NOMO-1 (cell line): ENCODE data around the gene CCK.
"Not testable (repeated sequence)": the region's sequence is repeated elsewhere in the genome, so short reads cannot be mapped to it uniquely, and the experiment has no call there.

Experiments used
- DNase-seq, 2 experiments: peaks; one replicate each; lab custom pipeline; 2025; ENCODE audit not compliant: unreplicated experiment in 2 of 2; lab: John Stamatoyannopoulos, UW

Gene CCK, protein sequence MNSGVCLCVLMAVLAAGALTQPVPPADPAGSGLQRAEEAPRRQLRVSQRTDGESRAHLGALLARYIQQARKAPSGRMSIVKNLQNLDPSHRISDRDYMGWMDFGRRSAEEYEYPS

DNA sequence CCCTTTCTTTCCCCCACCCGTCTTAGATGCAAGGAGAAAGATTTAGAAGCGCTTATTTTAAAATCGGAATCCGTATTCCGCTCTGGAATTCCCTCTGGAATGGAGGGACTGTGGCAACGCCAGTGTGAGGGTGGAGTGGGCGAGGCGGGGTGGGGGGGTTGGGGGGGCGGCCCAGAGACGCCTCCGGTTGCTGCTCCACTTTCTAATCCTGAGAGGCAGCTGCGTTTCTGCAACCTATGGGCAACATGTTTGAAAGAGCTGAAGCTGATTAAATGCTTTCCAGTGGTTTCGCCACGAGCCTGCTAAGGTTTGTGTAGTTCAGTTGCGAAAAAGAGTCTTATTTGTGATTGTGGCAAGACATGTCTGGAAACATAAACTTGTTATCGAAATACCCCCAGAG lies at the start of gene CCK:
Gene CCK (minus strand): TSS at position 101 of the 400 bp plus-strand sequence. CDS start 2,555 bp downstream, outside the sequence.
- DNase-seq, result no peak

DNA sequence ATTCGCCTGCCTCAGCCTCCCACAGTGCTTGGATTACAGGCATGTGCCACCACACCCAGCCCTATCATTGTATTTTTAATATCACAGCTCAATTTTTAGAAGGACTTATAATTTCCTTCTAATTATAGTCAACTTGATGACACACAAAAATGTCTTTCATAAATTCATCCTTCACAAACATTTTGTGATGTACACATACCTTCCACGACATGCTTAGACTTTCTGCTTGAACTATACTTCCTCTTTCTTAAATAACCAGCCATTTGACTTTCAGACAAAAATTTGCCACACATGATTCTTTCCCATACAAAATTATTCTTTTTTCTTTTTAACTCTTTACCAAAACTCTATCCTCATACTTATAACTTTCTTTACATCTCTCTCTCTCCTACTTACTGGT lies 48.4 kb upstream of the CCK start:
- DNase-seq, result peak in 1 of 2 experiments; percentile 2

DNA sequence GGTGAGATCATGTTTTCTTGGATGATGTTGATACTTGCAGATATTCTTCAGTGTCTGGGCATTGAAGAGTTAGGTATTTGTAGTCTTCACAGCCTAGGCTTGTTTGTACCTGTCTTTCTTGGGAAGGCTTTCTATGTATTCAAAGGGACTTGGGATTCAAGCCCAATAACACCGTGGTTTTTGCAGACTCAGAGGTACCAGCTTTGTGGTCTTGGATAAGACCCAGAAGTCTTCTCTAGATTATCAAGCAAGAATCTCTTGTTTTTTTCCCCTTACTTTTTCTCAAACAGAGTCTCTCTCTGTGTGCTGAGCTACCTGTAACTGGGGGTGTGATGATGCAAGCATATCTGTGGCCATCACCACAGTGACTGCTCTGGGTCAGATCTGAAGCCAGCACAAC lies 42.7 kb upstream of the CCK start:
- no peak for DNase-seq

DNA sequence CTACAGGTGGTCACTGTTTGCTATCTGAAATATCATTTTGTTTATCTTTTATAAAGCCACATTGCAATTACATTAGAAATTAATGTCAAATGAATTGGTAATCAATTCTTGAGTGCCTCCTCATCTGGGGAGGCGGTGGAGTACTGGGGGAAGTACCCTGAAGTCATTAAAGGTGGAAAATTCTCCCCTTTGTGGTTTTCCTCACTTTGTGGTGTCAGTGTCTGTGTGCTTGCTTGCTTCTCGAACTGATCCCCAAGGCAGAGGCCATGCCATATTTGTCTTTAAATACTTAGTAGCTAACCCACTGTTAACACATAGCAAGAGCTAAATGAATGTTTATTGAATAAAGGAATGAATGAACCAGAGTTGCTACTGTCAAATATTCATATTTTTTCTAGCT lies 40.5 kb upstream of the CCK start:
- no peak for DNase-seq

DNA sequence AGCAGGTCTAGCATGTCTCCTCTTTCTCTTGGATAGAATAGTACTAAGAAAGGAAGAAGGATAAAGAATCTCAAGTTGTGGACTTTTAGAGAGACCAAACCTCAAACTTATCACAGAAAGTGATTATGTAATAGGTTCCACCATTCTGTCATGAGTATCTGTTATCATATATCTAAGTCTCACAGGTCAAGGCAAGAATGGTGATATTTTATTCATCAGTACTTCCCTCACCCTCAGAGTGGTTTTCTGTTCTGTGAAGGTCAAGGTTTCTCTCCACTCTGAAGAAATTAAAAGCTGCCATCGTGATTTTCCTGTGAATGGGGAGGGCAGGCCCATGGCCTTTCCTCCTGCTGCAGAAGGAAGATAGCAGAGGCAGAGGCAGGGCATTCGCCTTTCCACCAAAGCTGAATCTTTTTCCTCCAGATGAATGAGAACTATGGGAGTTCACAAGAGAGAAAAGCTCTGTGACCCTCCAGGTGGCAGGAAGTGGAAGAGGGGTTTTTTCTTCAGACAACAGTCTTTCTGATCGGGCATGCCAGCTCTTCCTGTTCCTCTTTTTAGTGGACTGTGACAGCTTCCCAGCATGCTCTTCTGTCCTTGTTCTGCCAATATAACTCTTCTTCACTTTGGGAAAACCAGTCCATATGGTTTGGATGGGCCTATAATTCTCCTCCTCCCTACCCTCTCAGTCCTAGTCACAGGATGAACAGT lies 37.1 kb upstream of the CCK start:
- DNase-seq, result no peak

DNA sequence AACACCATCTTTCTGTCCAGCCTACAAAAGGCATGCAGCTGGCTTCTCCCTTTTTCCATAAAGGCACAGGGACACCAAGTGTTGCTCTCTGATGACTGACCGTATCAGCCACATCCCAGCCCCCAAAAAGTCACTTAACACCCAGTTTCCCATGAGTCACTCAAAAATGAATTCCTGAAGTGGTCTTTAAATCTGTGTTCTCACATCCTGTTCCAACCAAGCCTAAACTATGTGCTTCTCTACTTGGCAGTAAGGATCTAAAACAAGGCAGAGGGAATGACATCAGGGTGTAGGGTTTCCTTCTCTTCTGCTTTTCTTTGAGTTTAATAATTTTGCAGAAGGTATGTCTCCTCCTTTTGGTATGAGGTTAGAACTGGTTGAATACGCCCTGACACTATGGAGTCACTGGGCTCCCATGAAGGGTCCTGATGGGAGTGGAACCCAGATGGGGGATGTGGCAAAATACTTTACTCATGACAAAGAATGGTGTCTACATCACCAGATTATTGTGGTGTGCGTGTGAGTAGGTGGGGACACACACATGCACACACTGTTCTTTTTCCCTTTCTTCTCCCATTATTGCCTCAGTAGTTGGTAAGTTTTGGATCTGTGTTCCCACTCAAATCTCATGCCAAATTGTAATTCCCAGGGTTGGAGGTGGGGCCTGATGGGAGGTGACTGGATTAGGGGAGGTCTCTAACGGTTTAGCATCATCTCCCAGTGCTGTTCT lies 35.6 kb upstream of the CCK start:
- DNase-seq, result no peak

DNA sequence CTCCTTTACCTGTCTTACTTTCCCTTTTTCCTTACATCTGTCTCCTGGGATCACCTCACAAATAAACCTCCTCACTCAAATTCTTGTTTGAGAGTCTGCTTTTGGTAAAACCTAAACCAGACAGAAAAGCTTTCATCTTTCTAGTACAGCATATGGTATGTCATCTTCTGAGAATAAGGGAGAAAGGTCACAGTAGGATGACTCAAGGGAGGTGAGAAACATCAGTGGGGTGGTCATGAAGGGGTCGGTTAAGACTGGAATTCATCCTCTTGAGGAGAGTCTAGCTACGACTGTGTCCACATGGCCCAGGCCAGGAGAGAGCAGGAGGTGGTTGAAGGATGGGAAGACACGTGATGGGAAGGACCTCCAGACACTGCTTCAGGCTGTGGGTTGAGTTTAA lies 34.8 kb upstream of the CCK start:
- no peak for DNase-seq

DNA sequence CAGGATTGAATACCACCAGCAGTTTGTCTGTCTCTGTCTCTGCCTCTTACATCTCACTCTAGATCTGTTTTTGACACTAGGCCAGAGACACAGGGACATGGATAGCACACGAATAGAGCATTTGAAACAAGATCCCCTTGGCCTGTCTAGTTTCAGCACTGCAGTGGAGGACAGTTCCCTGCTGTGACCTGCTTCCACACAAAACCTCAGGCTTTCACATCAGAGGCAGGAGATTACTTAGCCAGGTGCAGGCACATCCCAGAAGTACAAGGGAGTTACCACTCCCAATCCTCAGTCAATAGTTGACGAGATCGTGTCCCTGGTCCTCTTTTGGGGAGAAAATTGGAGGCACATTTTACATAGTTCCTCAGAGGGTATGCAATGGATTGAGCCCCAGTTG lies 34.0 kb upstream of the CCK start:
- no peak for DNase-seq

DNA sequence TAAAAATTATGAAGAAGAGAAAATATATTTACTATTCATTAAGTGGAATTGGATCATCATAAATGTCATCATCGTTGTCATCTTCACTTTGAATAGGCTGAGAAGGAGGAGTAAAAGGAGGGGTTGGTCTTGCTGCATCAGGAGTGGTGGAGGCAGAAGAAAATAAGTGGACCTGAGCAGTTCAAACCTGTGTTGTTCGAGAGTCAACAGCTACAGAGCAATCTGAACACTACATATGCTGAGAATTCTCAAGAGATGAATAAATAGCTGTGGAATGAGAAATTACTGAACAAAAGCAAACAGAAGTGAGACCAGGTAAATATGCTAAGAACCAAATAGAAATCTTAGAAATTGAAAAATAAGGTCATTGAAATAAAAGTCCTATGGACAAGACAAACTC lies 32.3 kb upstream of the CCK start:
- no peak for DNase-seq

DNA sequence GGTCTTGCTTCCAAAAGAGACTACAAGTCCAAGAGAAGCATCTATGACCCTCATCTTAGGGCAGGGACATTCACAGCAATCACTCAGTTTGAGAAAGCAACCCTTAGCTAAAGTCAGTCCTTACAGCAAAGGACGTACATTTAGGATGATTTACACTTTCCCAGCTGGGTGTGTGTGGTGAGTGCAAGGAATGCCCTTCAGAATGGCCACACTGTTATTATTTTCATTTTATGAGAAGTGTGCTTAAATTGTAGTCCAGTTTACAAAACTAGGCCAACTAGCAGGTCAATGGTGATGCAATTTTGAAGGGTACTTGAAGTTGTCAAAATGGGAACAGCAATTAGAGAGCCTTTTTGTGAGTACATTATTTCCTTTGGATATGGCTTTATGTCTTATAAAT lies 26.0 kb upstream of the CCK start:
- no peak for DNase-seq

DNA sequence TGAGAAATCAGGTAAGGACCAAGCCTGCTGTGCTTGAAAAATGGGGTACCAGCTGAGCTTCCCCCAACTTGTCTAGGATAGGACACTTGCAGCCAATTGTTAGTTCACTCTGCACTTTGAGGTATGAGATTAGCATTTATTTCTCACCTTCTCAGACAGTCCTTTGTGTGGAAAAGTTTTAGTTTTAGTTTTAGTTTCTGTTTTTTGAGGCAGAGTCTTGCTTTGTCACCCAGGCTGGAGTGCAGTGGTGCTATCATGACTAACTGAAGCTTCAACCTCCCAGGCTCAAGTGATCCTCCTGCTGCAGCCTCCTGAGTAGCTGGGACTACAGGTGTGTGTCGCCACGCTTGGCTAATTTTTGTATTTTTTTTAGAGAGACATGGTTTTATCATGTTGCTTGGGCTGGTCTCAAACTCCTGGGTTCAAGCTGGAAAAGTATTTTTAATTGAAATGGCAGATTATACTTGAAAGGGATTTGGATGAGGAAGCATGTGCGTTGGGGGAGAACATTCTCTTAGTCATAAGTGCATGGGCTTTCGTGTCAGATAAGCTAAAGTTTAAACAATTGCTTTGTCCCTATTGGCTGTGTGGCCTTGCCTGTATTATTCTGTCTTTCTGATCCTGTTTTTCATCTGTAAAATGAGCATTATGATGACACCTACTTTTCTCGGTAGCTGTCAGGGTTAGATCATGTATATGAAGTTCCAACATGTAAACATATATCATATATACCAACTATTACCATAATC lies 25.2 kb upstream of the CCK start:
- no peak for DNase-seq

DNA sequence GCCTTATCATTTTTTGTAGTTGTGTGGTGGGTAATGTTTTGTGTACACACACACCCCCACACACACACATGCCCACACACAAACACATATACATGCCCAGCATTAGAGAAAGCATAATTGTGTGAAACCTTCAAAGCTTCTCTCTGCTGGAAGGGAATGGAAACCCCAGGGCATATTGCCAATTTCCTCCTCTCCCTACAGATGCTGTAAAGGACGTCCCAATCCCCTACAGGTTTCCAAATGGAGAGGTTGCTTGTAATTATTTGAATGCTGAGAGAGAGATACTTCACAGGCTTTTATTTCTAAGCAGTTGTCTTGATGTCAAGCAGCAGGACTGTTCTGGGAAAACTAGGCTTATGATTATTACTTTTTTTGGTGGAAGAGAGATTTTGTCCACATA lies 23.0 kb upstream of the CCK start:
- DNase-seq, result no peak

DNA sequence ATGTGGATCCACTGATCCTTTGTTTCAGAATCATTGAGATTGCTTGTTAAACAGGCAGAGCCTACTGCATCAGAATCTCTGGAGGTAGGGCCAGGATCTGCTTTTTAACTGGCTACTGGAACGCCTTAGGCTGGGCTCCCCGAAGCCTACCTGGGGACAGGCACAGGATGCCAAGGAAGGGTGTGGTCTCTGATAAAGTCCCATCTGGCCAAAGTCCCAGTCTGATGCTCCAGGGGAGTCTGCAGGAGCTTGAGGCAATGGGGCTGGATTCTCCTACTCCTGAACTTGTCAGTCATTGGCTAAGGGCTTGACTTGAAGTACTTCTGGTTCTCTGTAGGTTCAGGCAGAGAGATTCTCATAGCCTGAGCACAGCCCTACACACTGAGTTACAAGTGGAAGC lies 22.4 kb upstream of the CCK start:
- no peak for DNase-seq

DNA sequence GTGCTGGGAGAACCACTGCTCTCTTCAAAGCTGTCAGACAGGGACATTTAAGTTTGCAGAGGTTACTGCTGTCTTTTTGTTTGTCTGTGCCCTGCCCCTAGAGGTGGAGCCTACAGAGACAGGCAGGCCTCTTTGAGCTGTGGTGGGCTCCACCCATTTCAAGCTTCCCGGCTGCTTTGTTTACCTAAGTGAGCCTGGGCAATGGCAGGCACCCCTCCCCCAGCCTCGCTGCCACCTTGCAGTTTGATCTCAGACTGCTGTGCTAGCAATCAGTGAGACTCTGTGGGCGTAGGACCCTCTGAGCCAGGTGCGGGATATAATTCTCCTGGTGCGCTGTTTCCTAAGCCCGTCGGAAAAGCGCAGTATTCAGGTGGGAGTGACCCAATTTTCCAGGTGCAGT lies 21.4 kb upstream of the CCK start:
- not testable (repeated sequence) for DNase-seq

DNA sequence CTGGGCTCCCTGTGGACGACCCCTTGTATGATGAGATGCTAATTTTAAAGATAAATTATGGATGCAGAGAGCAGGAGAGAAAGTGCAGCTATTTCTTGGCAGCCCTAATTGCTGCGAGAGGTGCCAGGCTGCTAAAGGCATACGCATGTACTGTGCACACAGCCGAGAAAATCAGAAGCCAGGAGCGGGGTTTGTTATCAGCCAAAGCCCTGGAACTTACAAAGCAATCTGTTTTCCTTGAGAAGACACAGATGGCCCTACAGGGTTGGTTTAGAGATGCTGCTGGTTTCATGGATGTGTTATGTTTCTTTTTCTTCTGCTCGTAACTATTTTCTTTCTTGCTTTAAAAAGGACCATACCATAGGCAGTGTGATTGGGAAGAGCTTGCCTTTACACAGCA lies 11.7 kb upstream of the CCK start:
- DNase-seq, result no peak

DNA sequence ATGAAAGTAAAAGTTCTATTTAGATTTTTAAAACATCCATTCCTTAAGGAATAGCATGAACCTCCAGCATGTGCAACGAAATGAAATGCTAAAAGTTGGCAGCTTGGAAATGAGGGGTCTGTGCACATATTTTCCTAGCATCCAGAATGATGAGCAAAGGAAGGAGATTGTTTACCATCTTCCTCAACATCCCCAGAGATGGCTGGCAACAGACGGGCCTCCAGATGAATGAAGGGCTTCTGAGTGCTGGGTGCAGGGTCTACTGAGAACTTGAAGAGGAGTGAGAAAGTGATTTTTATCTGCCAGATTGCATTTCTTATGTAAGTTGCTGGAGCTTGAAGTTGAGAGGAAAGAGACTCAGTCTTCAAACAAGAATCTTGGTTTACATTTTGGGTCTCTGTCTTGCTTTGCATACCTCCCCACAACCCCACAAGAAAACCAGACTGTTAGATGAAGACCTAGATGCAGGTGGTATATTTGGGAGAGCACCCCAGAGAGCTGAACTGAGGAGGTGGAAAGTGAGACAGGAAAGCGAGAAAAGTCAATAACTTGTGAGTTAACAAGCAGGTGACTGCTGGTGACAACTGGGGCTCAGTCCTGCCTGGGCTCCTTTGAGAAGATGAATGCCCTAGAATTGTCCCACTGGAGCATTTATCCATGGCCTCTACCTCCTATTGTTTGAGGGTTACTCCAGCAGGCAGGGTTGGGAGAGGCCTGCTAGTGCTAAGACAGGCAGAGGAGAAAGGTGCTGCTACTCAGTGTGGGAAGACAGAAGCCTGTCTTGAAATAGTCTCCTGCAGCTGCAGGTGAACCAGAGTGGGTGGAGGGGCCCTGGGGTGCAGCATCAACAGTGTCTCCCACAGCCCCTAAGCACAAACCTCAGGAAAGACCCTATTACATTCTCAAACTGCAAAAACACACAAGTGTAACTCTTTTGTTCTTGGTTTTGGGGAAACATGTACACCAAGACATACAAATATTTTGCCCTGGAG lies 10.5 kb upstream of the CCK start:
- no peak for DNase-seq

DNA sequence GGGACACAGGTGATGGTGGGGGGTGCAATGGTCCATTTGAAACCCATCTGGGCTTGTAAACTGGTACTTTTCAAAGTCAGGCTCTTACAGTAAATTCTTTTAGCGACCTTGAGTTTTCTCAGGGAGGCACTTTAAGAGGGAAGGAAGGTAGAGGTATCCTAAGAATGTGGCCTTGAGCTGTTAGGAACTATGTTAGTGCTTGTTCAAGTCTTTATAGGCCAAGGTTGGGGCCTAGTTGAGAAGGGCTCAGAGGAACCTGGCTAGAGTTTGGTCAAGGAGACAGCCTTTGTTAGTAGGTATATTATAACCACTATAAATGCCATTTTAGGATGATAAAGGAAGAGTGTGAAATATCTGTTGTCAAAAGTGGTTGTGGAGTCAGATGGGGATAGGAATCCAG lies 9.2 kb upstream of the CCK start:
- no peak for DNase-seq

DNA sequence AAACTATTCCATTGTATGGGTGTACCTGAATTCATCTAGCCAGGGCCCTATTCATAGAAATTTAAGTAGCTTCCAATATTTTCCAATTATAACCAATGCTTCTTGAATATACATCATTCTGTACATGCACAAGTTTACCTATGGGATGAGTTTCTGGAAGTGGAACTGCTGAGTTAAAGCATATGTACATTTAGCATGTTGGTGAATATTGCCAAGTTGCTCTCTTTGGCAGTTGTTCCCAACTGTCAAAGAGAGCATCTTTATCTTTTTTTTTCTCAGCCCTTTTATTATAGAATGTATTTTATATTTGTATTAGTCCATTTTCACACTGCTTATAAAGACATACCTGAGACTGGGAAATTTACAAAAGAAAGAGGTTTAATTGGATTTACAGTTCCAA lies 8.3 kb upstream of the CCK start:
- no peak for DNase-seq

DNA sequence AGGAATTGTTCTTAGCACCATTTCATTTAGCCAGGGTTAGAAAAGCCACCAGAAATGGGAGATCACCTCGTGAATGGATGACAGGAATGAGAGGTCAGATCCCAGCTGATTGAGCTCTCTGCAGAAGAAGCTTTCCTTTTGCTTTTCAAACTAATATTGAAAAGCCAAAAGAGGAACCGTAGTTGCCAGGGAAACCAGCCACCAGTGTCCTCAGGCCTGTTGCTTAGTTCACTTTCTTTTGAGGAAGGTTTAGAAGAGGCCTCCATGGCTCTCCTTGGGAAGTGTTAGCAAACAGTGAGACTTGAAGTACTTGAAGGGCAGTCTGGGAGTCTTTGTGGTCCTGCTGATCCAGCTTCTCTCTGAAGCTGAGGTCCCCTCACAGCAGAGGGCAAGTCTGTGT lies 7.4 kb upstream of the CCK start:
- DNase-seq, result peak; percentile 8 to 29

DNA sequence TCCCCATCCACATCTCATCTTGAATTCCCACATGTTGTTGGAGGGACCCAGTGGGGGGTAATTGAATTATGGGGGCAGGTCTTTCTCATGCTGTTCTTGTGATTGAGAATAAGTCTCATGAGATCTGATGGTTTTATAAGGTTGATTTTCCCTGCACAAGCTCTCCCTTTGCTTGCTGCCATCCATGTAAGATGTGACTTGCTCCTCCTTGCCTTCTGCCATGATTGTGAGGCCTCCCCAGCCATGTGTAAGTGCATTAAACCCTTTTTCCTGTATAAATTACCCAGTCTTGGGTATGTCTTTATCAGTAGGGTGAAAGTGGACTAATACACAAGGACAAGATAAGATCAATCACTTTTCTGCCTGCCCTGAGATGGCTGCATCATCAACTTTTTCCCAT lies 5.8 kb upstream of the CCK start:
- no peak for DNase-seq
